22Rv1 (cell line): Measurements from ENCODE around the gene CNIH3.

Experiments used
- H3K27ac ChIP-seq: fragments of 450-650 bp; 2 replicates; pipeline ENCODE4 v1.5.1; 2017
- CTCF ChIP-seq: fragments of 450-650 bp; IDR thresholded peaks from 2 replicates; pipeline ENCODE4 v1.5.1; 2017; ENCODE audit warnings: mild to moderate bottlenecking
- ZFX ChIP-seq: fragments of 450-650 bp; IDR thresholded peaks from 2 replicates; pipeline ENCODE4 v1.6.1; 2017; ENCODE audit warnings: antibody characterized with exemption, borderline replicate concordance

CNIH3 gene

GRCh38 chr1:224644553-224645154, 28.5 kb downstream of the CNIH3 start:
- TF ChIP-seq CTCF: peak; percentile 97
- TF ChIP-seq ZFX: no peak
- H3K27ac ChIP-seq: no peak overlapping the region

- TF ChIP-seq ZFX (no peak), CTCF (no peak)
- H3K27ac ChIP-seq: no peak overlapping the region
Observed at GRCh38 chr1:224647449-224647848, 31.3 kb downstream of the CNIH3 start.

- H3K27ac ChIP-seq: no peak overlapping the region
- TF ChIP-seq ZFX (no peak), CTCF (no peak)
Observed at GRCh38 chr1:224650290-224650689, 34.2 kb downstream of the CNIH3 start.

DNA sequence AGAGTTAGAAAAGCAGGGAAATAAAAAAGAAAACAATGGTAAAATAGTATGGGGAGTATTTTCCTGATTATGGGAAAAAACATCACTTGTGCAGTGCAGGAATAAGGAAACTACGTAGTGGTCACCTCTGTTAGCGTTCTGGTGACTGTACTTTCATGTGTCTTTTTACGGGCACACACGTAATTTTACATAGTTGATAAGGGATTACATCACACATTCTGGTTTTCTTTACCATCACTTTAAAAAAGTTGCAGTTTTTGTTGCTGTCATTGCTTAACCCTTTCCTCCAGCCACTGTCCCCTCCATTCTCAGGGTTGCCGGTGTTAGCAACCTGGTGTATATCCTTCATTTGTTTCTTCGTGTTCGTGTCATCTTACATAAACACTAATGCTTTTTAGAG, 35.1 kb downstream of the CNIH3 start:
- no peak overlapping the region for H3K27ac ChIP-seq
- TF ChIP-seq CTCF (no peak), ZFX (no peak)

DNA sequence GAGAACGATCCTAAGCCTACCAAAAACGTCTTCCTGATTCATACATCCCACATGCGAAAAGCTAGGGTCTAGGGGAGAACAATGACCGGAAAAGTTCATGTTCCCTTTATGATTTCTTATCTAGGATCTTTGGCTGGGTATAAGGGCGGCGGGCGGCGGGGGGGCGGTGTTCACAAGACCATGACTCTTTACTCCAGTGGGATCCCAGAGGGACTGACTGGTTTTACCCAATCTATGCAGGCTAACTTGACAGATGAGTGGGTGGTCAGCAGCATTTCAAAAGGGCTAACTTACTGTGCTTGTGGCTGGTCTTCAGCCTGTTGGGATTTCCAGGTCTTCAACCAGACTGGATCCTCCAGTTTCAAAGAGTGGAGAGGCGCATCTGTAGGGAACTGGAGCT, 40.3 kb downstream of the CNIH3 start:
- TF ChIP-seq CTCF: no peak
- no peak for TF ChIP-seq ZFX
- no peak overlapping the region for H3K27ac ChIP-seq

DNA sequence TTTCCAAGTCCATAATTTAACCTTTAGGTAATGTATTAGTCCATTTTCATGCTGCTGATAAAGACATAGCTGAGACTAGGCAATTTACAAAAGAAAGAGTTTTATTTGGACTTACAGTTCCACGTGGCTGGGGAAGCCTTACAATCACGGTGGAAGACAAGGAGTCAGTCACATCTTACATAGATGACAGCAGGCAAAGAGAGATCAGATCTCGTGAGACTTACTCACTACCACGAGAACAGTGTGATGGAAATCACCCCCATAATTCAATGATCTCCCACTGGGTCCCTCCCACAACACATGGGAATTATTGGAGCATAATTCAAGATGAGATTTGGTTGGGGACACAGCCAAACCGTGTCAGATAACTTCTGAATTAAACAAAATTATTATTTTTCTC, 44.0 kb downstream of the CNIH3 start:
- TF ChIP-seq CTCF (no peak), ZFX (no peak)
- no peak overlapping the region for H3K27ac ChIP-seq

DNA sequence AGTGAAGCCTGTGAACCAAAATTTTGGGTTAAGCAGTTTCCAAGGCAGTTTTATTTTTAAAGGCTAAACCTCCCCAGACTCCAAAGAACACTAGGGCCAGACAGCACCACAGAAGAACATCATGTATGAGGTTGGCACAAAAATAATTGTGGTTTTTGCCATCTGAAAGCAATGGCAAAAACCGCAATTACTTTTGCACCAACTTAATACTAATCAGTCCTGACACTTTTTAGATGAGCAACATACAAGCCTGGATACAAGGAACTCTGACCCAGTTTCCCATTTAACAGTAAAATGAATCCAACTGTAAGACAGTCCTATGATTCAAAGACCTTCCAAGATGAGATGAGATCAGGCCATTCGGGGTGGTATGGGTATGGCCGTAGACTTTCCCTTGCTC, 46.8 kb downstream of the CNIH3 start:
- no peak overlapping the region for H3K27ac ChIP-seq
- TF ChIP-seq ZFX (no peak), CTCF (no peak)
